ENCODE data around the gene CDH12.
"Not testable (repeated sequence)": the region's sequence is repeated elsewhere in the genome, so short reads cannot be mapped to it uniquely, and the experiment has no call there.

CDH12 gene

DNA sequence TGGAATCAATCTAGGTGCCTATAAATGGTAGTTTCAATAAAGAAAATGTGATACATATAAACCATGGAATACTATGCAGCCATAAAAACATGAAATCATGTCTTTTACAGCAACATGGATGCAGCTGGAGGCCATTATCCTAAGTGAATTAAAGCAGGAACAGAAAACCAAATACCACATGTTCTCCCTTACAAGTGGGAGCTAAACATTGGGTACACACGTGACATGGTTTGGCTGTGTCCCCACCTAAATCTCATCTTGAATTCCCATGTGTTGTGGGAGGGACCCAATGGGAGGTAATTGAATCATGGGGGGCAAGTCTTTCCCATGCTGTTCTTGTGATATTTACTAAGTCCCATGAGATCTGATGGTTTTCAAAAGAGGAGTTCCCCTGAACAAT lies 78.9 kb downstream of the CDH12 start:
- in situ Hi-C loops (cut with MboI; ENCODE audit: low sequenced_read_pairs) = not testable (repeated sequence)

DNA sequence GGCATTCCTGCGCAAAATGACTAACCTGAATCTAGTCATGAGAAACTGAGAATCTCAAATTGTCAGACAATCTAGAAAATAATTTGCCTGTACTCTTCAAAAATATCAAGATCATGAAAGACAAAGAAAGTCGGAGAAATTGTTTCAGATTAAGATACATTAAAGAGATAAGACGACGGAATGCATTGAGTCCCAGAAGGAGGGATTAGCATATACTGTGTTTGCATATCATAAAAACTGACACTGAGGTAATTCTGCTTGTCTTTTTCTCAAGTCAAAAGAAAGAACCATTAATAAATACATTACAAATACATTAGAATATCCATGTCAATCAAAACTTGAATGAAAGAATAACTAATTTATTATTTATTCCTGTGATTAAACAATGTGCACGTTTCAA lies 88.4 kb downstream of the CDH12 start:
- in situ Hi-C loops (cut with MboI; ENCODE audit: low sequenced_read_pairs) = no loop called here

DNA sequence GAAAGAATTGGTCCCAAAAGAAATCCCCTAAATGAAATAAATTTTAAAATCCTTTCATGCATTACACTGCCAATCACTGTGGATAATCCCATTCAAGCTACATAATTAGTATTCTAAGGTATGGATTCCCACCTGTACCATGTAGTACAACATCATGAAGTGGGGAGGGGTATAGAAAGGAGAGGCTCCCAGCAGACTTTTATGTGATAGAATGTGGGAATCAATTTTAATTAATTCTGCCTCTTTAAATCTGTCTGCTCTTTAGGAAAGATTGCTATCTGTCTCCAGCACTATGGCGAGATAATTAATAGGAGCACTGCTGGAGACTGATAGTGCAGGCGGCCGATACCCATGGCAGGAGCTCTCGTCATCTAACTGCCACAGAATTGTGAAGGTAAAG lies 95.4 kb downstream of the CDH12 start:
- in situ Hi-C loops (cut with MboI; ENCODE audit: low sequenced_read_pairs) = no loop called here

DNA sequence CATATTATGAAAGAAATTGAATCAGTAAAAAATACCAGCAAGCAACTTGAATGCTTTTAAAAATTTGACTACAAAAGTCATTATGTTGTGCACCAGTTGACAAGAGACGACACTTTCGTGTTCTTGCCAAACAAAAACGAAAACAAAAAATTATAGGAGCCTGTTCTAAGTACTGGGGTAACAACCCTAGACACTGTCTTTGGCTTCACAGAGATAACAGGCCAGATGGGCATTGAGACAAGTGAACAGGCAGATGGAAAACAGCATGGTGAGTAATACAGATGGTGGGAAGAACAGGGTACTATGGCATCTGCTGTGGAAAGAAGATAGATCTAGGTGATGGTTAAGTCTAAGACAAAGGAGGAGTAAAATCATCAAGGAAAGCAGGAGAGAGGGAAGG lies 99.0 kb downstream of the CDH12 start:
- in situ Hi-C loops (cut with MboI; ENCODE audit: low sequenced_read_pairs) = no loop called here

DNA sequence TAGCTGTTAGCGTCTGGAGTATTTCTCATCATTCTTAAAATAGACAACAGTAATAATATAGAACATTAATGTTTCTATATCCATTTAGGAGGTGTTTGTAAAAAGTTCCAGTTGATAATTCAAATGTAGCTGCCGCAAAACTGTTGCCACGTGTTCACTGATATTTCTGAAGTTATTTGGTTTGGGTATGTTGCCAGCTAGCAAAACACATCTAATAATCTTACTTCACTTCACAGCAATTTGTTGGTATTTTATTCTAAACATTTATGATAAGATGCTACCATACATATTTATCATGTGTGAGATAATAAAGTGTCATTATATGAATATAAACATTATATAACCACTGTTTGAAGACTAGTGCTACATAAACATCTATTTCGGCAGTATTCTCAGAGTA lies 101.6 kb downstream of the CDH12 start:
- in situ Hi-C loops (cut with MboI; ENCODE audit: low sequenced_read_pairs) = no loop called here

DNA sequence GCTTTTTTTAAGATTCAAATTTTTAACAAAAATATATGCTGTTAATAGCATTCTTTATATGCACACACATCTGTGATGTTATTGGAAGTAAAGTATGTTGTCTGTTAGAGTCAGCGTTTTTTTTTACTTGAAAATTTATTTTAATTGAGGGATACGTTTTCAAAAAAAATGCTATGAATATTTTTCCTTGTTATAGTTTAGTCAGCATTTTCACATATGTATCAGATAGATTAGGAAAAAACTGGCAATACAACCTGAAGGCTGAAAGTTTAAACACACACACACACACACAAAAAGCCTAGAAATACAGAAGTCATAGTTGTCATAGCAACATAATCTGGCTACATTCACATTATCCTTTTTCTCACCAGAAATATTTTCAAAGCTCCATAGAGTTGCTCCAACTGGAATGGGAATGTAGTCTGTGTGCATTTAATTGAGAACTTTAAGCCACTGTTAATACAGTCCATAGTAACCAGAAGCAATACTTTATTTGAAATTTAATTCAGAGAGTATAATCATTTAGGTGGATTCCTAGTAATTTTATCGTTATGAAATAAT lies 116.6 kb downstream of the CDH12 start:
- in situ Hi-C loops (cut with MboI; ENCODE audit: low sequenced_read_pairs) = no loop called here

DNA sequence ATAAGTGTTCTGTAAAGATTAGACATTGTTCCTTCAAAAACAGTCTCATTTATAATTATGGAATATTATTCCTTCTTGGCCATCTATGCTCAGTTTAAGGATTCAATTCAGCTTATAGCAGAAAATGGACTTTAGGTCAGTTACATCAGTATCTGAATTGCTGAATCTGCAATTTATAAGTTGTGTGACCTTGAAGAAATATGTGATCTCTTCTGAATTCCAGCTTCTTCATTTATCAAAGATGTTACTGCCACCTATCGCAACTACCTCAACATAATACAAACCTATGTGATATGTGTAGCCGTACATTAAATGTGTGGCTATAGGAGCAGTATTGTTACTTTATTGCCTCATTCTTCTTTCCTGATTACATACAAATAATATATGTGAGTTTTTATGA lies 118.2 kb downstream of the CDH12 start:
- in situ Hi-C loops (cut with MboI; ENCODE audit: low sequenced_read_pairs) = no loop called here

DNA sequence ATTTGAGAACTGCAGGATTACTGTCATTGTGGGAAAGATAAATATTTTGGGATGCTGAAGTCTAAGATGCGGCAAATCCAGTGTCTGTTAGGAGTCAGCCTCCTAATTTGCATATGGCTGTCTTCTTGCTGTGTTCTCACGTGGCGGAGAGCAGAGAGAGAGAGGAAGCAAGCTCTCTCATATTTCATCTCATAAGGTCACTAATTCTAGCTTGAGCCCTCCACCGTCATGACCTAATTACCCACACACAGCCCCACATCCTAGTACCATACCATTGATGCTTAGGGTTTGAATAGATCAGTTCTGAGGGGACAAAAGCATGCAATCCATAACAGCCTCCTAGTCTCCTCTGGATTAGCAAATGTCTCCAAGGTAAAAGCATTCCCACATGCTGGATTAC lies 124.5 kb downstream of the CDH12 start:
- in situ Hi-C loops (cut with MboI; ENCODE audit: low sequenced_read_pairs) = no loop called here

DNA sequence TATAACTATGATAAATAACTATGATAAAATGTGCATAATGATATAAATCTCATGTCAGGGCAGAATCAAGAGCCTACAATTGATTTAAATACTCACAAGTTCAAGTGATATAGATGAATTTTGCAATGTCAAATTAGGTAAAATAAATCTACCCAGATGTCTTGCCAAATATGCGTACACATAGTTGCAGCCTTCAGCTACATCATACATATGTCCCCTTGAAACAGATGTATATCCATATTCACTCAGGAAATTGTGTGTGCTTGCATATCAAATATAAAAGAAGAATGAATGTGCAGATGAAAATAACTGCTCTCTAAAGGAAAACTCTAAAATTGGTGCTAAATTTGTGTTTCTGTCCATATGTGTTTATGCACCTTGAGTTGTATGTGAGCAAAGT lies 130.7 kb downstream of the CDH12 start:
- in situ Hi-C loops (cut with MboI; ENCODE audit: low sequenced_read_pairs) = no loop called here

DNA sequence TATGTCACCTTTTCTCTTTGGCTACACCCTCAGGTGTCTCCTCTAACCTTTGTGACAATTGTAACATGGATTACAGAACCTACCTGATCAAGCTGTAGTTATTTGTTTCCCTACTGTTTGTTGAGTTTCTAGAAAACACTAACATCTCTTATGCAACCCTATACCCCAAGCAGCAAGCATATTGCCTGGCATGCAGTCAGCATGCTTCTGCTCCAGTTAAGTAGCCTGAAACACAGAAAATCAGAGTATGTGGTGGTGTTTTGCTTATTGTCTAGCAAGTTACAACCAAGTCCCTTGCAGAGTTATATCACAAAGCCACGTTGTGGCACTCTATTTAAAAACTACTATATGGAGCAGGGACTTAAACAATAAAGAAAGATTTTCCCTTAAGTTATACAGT lies 131.1 kb downstream of the CDH12 start:
- in situ Hi-C loops (cut with MboI; ENCODE audit: low sequenced_read_pairs) = no loop called here

DNA sequence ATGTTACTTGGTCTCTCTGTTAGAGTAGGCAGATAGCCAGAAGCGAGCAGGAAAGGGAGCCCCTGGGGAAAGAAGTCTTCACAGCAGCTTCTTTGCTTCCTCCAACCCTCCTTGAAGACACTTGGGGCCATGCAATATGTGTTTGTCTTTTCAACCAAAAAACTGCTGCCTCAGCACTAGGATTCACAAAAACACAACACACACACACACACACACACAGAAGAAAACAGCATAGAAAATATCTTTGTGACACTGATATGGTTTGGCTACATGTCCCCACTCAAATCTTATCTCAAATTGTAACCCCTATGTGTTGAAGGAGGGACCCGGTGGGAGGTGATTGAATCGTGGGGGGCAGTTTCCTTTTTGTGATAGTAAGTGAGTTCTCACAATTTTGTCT lies 133.3 kb downstream of the CDH12 start:
- in situ Hi-C loops (cut with MboI; ENCODE audit: low sequenced_read_pairs) = no loop called here

DNA sequence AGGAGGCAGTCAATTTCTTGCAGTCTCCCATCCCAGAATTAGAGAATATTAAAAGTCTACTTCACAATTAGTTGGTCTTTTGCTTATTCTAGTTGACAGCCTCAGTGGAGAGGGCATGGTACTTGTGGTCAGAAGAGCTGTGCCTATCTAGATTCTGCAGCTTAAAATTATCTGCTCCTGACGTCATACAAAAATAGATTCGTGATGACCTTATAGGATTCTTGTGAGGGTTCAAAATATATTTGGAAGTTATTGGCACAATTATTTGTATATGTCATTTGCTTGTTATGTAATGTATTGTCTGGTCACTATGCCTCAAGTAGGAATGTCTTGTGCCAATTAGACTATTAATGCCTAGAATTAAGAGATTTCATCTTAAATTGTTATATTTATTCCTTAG lies 142.5 kb downstream of the CDH12 start:
- in situ Hi-C loops (cut with MboI; ENCODE audit: low sequenced_read_pairs) = no loop called here

DNA sequence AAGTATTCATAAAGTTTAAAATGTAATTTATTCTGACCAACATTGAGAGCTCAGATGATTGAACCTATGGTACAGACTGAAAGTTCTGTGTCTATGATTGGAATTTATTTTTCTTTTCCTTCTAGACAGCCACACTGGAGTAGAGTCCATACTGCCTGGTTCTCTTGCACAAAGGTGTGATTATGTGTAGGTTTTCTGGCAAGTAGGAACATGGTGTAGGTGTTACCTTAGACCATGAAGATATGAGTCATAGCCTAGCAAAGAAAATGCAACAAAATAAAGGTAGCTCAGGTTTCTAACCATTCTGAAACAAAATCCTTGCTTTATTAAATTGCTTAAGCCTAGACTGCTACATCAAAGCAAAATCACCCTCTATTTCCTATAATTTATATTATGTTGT lies 143.4 kb downstream of the CDH12 start:
- in situ Hi-C loops (cut with MboI; ENCODE audit: low sequenced_read_pairs) = no loop called here

DNA sequence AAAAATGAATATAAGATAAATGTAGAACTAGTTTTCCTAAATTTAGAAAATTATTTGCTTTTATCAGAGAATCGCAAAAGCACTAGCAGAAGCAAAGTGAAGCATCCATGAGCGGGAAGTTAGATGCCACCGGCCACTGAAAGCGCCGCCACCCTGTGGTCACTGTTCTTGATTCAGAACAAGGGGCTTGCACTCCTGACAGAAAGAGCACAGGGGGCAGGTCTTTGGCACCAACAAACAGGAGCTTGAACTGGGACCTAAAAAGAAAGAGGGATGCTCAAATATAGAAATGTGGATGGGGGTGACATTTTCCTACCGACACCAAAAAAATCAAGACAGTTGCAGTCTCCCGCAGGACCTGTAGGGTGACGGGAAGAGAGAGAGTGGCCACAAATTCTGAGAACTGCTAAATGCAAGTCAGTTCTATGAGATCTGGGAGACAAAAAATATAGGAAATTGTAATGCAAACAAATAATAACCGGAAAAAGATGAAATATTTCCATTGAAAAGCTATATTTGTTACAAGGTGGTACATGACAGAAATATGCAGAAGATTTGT lies 144.3 kb downstream of the CDH12 start:
- in situ Hi-C loops (cut with MboI; ENCODE audit: low sequenced_read_pairs) = no loop called here

DNA sequence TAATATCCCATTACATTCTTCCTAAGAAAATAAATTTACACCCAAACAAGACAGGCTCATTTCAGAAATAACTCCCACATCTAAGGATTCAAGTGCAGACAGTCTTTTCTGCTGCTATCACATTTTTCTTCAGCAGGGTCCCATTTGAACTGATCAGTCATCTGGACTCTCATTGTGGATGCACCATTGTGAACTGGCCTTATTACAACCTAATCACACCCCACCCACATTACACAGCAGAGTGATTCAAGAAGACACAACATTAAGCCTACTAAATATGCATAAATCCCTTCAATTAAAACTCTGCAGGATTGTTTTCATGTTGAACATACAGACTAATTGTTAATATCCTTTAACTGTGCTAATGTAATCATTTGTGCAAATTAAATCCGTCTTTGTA lies 146.2 kb downstream of the CDH12 start:
- in situ Hi-C loops (cut with MboI; ENCODE audit: low sequenced_read_pairs) = no loop called here

DNA sequence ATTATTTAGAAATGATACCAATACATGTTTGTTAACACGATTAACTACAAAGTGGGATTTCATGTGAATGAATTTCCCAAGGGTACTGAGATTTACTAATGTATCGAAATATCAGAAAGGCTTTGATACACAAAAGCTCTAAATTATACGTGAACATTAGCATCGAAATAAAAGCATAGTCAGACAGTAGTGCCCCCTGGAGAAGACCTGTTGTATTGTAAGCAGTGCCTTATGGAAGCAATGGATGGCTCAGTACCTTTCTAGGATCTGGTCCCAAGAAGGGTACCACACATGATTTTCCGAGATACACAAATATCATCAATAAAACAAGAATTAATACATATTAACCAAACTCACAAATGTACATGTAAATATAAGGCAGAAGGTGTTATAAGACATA lies 153.8 kb downstream of the CDH12 start:
- in situ Hi-C loops (cut with MboI; ENCODE audit: low sequenced_read_pairs) = no loop called here

DNA sequence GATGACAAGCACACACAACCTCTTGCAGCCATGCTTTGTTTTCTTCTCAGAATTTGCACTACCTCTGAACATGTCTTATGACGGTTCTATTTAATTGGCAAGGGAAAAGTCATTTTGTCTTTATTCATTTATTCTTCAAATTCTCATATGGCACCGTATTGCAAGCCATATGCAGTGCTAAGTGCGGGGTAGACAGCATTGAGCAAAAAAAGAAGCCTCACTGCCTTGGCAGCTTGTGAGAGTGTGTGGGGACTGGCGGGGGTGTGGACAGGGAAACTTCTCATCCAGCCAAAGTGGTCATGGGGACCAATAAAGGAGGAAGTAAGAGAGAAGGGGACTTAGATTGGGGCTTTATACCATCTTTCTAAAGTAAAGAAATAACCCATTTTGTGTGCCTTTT lies 160.0 kb downstream of the CDH12 start:
- in situ Hi-C loops (cut with MboI; ENCODE audit: low sequenced_read_pairs) = no loop called here

DNA sequence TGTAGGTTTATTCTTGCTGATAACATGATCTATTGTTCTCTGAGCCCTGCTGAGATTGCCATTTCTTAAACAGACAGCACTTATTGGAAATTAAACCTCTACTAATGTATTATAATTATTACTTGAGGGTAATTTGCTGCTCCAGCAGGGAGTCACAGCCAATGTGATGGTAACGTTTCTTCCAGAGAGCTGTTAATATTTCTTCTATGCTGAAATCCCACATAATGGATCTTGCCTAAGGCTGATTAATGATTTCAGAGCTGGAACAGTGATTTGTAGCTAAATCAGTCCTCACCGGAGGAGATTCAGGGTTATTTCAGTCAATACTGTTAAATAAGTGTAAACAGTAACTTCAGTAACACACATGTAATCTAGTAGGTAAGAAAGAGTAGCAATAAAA lies 170.1 kb downstream of the CDH12 start:
- in situ Hi-C loops (cut with MboI; ENCODE audit: low sequenced_read_pairs) = no loop called here

DNA sequence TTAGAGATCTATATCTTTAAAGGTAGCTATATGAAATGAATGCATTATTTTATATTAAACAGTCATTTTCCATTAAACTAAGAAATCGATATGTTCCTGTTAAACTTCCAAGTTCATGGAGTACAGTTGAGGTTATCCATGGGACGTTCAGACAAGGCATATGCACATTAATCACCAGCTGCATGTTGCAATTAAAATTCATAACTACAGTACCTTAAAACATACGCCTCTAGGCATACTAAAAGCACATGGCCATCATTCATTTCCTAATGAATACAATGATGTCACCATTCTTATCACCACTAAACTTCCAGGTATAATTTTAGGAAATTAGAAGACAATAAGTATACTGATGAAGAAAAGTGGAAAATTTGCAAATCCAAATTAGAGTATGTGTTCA lies 174.3 kb downstream of the CDH12 start:
- in situ Hi-C loops (cut with MboI; ENCODE audit: low sequenced_read_pairs) = no loop called here

DNA sequence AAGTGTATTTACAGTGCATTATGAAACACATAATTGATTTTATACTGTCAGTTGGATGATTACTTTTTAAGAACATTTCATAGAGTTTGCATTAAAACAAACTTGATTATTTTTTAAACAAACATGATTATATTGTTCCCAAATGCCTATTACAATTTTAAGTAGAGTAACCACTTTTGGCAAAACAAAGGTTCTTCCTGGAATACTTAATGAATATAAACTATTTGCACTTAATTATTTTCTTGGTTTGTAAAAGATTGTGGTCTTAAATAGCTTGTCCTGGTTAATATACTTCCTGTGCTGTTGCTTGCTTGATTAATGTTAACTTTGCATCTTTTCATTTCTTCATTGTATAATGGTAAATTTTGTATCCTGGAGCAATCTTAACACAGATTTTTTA lies 180.0 kb downstream of the CDH12 start:
- in situ Hi-C loops (cut with MboI; ENCODE audit: low sequenced_read_pairs) = no loop called here

DNA sequence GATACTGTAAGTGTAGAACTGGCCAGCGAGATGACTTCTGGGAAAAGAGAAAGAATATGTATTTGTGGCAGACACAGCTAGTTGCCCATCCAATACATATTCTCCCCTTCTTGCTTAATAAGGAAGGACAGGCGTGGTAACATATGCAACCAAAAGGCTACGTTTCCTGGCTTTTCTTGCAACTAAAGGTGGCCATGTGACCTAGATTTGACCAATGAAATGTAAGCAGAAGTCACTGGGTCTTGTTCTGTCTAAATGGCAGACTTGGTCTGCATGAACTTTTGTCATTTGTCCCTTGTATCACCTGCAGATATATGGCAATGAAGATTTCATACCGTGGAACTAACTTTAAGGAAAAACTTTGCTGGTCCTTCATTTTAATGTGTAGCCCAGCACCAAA lies 183.8 kb downstream of the CDH12 start:
- in situ Hi-C loops (cut with MboI; ENCODE audit: low sequenced_read_pairs) = no loop called here

DNA sequence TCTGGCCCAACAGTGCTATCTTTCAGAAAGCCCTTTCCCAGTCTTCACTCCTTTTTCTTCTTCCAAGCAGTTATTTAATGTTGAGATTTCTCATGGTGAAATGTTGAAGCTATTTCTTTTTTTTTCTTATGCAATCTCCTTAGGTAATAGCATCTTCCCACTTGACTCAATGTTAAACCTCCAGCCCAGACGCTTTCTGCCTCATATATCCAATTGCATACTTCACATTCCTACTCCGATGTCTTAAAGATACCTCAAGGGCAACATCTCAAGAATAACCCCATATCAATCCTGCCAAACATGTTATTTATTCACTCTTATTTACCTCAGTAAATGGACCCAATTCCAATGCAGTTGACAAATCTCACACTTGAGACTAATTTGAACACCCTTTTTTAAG lies 187.3 kb downstream of the CDH12 start:
- in situ Hi-C loops (cut with MboI; ENCODE audit: low sequenced_read_pairs) = no loop called here

DNA sequence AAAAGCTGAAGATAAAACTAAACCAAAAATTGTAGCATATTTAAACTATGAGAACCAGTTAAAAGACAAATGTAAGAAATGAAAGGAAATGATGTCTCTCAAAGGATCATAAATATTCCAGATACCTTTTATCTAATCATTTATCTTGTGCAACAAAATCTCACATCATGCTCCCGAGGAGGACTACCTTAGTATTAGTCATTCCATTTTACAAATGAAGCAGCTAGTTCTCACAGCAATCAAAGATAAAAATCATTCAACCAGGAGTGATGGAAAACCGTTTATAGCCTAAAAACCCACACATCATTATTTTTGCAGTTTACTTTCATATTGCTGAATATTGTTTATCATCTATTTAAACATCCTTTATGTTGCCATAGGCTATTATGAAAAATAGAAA lies 190.0 kb downstream of the CDH12 start:
- in situ Hi-C loops (cut with MboI; ENCODE audit: low sequenced_read_pairs) = no loop called here

DNA sequence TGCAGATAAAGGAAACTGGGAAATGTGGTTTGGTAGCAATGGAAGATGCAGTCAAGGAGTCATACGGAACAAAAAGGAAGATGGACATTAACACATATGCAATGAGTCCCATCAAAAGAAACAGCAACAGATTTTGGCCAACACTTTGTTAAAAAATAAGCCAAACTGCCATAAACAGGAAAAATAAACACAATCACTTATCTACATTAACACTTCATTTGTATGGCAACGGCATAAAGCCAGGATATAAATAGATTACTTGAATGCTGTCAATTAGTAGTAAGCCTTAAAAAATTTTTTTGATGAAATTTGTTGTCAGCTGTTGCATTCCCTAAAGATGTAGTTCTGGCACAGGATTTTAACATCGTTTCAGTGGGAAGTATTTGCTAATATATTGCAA lies 190.8 kb downstream of the CDH12 start:
- in situ Hi-C loops (cut with MboI; ENCODE audit: low sequenced_read_pairs) = no loop called here
